Dermis microvascular lymphatic vessel endothelial cell (primary cell): ENCODE data around the gene RAB26. TPM values are rescaled to one million over a fixed set of nuclear protein-coding genes. Genes with fewer than 3 reads are reported as not detected.
"Not testable (repeated sequence)": the region's sequence is repeated elsewhere in the genome, so short reads cannot be mapped to it uniquely, and the experiment has no call there.

Source experiments
- DNase-seq, 2 donors: peaks; one replicate each; pipeline versions ENCODE4 v3.0.0 to v3.0.0-alpha.2; 2010; ENCODE audit warnings: low read depth in 2 of 2
- total RNA-seq: library from RNA; depleted of rRNA; stranded (reverse); fragments of >200 nt; gene quantifications from 2 replicates; pipeline ENCODE4 v1.2.1, GENCODE V29; 2014

Gene RAB26
- total RNA-seq, 1 donor from 2014 or later = 0.77 TPM

DNA sequence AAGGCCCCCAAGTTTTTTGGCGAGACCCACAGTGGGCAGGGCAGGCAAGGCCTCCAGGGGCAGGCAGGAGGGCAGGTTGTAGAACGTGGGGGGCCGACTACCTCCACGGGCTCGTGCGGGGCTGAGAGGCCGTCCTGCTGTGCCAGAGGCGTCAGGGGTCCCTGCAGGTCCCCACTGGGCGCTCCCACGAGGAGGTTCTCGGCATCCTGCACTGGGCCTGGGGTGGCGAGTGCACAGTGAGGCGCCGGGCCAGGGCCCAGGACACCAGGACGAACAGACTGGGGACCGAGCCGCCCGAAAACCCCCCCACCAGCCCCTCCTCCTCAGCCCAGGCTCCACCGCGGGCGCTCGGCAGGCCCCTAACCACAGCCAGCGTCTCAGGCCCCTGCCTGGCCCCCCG, 32.0 kb upstream of the RAB26 start:
- not testable (repeated sequence) for DNase-seq

DNA sequence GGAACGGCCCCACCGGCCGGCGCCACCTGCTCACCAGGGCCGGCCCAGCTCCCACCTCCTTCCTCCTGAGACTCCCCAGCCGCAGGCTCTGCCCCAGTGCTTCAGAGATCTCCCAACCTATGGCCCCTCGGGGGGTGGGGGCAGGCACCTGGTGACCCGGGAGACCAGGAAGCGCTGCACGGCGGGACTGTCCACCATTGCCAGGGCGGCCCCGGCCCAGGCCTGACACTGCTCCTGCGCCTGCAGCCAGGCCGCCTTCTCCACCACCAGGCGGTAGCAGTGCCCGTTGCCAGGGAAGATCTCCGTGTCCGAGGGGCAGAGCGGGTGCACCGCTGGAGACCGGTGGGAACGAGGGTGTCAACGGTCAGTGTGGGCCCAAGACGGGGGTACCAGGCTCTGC, 31.1 kb upstream of the RAB26 start:
- not testable (repeated sequence) for DNase-seq

DNA sequence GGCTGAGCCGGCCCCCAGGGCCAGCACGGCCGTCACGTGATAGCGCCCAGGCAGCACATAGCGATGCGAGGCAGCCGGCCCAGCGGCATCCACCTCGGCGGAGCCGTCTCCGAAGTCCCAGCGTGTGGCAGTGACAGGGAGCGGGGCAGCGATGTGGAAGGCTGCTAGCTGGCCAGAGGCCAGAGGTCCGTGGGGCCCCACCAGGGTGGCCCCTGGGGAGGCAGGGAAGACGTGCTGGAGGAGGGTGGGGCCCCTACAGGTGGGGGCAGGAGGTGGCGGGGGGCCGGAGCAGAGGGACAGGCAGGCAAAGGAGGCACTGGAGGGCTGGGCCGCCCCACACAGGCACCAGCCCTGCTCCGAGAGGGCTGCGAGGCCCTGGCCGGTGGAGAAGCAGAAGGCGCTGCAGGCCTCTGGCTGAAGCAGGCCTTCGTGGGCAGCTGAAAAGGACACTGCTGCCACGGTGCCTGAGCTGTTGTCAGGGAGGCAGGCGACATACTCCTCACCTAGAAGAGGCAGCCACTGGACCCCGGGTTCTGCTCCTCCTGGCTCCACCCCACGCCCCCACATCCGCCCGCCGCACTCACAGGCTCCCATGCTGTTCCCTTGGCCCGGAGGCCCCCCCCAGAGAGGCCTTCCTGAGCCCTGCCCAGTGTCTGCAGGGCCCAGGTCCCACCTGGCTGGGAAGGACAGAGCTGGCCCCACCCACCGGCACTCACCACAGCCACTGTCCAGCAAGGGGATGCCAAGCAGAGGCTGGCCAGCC, 30.3 kb upstream of the RAB26 start:
- DNase-seq = not testable (repeated sequence)

DNA sequence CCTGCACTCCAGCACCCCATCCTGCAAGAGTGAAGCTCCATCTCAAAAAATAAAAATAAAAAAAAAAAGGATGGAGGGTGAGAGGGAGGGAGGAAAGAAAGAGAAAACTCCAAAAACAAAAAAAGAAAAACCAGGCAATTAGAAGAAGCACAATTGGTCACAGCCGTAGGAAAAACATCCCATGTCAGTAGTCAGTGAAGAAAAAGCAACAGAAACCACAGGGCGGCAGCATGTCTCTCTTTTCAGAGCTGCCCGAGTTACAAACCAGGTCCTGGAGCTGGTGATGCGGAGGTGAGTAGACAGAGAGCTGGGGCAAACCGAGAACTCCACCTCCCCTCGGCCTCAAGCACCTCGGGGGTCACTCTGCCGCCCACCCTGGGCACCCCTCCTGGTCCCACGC, 27.1 kb upstream of the RAB26 start:
- DNase-seq = peak in 1 of 2 donors; percentile 33

DNA sequence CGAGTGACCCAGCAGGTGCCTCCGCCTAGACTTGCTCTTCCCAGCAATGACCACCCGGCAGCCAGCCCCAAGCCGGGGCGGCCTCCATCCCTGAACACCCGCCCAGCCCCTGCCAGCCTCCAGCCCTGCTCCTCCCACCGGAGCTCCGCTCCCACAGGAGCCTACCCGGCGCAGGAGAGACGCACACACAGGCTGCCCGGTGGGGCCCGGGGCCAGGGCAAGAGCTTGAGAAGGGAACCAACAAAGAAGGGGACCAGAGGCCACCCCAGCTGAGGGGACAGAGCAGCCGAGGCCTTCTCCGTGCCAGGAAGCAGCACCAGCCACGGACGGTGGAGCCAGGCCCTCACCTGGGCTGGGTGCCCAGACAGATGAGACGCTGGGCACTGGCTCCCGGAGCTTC, 26.6 kb upstream of the RAB26 start:
- no peak for DNase-seq

DNA sequence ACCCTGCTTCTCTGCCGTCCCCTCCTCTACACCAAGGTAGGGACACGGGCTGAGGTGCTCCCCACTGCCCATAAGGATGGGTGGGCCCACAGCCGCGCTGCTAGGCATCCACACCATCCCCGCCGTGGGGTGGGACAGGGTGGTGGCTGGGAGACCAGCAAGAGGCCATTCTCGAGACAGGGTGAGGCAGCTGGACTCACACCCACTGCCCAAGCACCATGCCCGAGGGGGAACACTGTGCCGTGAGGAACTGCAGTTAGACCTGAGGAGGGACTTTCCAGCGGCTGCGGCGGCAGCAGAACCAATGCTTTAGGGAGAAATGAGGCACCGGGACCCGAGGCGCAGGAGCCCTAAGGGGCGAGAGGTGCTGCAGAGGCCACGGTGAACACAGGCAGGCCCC, 26.0 kb upstream of the RAB26 start:
- no peak for DNase-seq

DNA sequence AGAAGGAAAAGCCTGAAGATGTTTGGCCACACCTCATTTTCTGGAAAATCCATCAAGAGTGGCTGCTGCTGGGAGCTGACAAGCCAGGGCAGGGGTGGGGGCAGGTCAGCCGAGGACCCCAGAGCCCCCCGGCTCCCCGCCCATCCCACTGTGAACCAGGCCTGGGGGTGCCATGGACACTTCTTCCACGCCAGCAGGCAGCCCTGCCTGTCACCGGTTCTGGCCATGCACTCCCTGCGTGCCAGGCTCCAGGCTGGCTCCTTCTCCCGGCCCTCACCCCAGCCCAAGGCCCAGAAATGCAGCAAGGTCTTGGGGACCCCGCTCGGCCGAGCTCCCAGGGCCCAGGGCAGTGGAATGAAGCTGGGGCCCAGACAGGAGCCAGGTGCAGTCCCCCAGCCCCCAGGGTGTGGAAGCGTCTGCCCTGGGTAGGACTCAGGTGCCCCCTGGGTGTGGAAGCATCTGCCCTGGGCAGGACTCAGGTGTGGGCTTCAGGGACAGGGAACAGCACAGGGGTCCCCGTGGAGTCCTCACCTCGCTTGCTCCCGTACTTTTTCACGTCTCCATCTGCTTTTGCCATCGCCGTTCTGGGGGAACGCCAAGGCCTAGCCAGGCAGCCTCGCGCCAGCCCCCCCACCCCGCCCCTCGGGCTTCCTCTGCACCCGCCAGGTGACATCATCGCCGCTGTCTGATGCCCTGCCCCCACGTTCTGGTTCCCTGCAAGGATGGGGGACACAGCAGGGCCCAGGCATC, 25.3 kb upstream of the RAB26 start:
- not testable (repeated sequence) for DNase-seq

DNA sequence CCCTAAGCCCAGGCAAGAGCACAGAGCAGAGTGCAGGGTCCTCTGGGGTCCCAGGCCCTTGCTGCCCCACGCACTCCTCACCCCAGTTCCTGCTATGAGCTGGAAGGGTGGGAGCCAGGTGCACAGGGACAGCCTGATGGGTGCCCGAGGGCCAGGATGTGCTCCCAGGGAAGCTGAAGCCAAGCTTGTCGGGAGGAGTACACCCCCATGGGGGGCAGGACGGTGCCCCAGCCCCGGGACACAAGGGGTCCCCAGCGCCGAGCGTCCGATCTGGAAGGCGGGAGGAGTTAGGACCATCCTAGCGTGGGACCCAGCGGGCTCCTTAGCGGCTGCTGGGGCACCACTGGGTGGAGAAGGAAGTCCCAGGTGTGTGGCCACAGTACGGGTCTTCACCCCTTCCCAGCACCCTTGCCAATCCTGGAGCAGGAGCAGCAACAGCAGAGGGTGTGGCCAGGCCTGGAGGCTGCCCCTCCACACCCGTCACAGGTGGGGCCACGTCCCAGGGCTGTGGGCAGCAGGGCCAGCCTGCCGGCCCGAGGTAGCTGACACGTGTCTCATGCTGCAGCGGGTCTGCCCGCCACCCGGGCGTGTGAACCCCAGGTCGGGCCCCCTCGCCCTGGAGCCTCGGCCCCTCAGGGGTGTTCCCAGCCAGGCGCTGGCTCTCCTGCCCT, 24.6 kb upstream of the RAB26 start:
- DNase-seq = not testable (repeated sequence)

DNA sequence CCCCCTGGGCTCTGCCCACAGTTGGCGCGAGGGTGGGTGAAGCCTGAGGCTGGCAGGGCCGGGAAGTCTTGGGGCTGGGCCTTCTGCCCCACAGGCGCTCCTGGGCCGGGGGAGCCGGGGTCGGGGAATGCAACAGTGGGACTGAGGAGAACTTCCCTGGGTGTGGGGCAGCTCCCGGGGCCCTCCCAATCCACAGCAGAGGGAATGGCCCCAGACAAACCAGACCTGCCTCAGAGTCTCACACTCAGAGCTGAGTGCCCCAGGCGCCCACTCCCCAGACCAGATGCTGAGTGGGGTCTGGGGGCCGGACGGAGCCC, 24.1 kb upstream of the RAB26 start:
- DNase-seq = not testable (repeated sequence)

DNA sequence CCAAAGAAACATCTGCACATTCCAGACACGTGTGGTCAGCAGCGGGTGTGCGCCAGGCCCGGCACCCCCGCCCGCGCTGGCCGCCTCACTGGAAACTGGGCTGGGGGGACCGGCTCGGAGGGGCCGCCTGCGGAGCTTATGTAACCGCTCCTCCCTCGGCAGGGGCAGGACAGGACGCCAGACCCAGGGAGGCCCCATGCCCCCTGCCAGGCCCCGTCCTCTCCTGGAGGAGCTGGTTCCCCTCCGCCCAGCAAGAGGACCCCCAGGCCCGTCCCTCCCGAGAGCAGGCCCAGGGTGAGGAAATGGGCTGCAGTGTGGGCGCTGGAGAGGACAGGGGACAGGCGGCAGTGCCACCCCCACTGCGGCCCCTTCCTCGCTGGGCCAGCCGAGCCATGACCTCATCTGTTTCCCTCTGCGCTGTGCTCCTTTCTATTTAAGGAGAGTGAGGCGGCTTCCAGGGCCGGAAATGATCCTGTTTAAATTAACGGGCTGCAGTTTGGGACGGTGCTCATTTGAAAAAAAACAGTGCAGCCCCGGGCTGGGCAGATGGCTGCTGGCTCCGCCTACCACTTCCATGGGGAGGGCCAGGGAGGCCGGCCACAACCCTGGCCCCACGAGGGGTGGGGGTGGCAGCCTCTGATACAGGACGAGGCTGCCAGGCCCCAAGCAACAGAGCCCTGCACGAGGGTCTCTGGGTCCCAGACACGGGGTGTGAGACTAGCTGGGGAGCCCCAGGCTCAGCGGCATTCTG, 23.6 kb upstream of the RAB26 start:
- peak in 1 of 2 donors; percentile 70 for DNase-seq

DNA sequence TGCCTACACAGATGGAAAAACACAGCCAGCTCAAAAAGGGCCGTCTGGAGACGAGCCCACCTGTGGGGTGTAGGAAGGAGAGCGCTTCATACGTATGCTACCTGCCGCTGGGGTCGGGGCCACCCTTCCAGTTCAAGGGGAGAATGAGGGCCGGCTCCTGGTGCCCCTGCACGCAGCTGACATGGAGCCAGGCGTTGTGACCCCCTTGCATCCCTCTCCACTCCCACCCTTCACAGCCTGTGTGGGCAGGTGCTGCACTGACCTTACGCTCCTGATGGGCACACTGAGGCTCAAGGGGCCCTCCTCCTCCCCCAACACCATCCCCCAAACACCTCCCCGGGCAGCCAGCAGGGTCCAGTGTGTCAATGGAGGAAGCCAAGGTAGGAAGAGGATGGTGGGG, 22.8 kb upstream of the RAB26 start:
- not testable (repeated sequence) for DNase-seq

DNA sequence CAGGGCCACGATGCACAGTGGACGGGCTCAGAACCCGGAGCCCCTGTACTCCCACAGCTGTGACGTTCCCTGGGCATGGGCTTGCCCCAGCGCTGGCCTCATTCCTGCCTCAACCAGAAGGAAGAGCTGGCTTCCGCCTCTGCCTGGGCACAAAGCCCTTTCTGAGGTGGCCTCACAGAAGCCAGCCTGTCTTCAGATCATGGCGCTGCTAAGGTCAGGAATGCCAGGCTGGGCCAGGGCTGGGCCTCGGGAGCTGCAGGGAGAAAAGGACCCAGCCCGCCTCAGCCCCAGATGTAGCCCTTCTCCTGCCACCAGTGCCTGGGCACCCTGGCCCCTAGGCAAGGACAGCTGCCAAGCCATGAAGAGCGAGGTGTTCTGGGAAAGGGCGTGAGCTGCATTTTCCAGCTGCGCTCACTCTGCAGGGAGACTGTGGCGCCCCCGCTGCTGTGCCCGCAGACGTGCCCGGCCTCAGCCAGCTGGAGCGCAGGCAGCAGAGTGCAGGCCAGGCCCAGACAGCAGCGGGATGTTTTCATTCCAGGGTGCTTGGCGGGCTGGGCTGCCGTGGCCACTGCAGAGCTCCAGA, 22.2 kb upstream of the RAB26 start:
- DNase-seq = not testable (repeated sequence)

DNA sequence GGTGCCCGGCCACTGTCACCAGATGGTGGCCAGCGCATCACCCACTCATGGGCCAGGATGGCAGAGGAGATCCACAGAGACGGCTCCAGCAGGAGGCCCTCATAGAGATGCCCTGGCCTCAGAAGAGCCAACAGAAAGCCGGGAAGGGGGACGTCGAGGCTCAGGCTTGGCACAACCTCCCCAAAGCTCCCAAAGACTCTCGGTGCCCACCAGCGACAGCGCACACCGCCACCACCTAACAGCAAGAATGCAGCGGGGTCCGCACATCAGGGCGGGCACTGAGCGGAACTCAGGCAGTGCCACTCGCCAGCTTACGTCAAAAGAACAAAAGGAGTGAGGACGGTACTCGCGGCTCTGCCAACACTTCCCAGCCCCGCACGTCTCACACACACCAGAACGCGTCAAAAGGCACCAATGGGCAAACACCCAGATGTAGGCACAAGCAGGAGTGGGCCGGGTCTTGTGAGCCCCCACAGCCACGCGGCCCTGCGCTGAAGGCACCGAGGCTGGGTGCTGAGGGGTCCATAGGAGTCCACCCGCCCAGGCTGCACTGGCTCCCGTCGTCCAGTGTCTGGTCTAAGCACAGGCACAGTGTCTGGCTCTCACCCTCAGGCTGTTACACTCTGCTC, 21.4 kb upstream of the RAB26 start:
- not testable (repeated sequence) for DNase-seq

DNA sequence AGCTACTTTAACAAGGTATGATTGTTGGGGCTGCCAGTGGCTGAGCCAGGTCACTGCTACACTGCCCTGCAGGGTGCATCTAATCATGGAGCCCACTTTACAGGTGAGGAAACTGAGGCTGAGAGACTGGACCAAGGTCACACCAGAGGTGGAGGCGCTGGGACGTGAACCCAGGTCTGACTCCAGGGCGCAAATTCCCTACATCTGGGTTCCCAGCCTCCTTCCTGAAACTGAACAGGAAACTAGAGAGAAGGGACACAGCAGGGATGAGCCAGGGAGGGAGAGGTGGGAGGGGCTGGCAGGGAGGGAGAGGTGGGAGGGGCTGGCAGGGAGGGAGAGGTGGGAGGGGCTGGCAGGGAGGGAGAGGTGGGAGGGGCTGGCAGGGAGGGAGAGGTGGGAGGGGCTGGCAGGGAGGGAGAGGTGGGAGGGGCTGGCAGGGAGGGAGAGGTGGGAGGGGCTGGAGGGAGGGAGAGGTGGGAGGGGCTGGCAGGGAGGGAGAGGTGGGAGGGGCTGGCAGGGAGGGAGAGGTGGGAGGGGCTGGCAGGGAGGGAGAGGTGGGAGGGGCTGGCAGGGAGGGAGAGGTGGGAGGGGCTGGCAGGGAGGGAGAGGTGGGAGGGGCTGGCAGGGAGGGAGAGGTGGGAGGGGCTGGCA, 20.7 kb upstream of the RAB26 start:
- DNase-seq = peak in 1 of 2 donors; percentile 48

DNA sequence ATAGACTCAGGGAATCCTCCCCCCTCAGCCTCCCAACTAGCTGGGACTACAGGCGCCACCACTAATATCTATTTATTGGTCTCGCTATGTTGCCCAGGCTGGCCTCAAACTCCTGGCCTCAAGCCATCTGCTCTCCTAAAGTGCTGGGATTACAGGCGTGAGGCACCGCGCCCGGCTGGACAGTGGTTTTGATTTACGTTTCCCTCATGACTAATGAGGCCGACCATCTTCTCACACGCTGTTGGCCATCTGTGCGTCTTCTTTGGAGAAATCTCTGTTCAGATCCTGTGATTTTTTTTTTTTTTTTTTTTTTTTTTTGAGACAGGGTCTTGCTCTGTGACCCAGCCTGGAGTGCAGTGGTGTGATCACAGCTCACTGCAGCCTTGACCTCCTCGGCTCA, 19.2 kb upstream of the RAB26 start:
- not testable (repeated sequence) for DNase-seq

DNA sequence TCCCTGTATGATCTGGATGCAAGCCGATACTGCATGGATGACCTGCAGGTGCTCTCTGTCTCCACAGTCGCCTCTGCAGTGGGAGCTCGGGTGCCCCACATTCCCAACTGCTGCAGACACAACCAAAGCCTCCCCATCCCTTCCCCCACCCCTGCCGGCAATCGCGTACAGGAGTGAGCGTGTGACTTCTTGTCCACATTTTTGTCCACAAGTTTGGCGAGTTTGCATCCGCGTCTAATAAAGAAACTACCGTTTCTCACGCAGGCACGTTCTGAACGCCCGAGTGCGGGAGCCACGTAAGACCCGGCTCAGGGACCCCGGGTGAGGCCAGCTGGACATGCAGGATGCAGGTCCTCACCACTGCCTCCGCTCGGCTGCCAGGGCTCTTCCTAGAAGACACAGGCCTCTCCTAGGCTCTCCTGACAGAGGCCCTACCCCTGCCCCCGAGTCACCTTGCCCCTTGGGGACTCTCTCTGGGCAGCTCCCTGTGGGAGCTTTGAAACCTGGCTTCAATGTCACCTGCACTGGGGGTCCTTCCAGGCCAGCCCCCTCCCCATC, 18.5 kb upstream of the RAB26 start:
- not testable (repeated sequence) for DNase-seq

DNA sequence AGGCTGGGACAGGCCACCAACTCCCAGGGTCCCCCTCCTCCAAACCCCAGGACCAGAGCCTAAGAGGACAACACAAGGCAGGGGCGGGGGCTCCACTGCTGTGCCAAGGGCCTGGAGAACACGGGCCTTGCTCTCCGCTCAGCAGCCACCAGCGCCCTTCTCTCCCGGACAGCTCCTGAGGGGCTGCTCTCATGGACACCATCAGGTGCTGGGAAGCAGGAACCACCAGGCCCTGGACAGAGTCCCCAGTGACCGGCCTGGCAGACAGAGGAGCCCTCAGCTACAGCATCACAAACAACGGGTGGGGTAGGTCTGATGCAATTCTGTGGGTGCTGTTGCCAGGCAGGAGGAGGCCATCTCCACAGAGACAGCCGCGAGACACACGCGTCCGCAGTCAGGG, 14.6 kb upstream of the RAB26 start:
- not testable (repeated sequence) for DNase-seq

DNA sequence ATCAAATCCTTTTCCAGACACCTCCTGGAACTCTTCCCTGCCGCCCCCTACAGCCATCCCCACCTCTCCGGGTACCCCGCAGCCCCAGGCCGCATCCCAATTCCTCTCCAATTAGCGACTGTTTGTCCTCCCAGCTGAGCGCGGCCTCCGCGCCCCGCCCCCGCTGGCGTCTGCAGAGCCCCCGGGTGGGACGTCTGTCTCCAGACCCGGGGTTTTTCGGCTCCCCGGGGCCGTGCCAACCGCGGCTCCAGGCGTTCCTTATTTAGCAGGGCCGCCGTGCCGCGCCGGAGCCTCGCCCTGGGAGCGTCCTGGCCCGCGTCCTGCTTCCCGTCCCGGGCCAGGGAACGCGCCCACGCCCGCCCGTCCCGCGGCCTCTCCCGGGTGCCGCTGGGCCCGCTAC, 13.4 kb upstream of the RAB26 start:
- DNase-seq = not testable (repeated sequence)

DNA sequence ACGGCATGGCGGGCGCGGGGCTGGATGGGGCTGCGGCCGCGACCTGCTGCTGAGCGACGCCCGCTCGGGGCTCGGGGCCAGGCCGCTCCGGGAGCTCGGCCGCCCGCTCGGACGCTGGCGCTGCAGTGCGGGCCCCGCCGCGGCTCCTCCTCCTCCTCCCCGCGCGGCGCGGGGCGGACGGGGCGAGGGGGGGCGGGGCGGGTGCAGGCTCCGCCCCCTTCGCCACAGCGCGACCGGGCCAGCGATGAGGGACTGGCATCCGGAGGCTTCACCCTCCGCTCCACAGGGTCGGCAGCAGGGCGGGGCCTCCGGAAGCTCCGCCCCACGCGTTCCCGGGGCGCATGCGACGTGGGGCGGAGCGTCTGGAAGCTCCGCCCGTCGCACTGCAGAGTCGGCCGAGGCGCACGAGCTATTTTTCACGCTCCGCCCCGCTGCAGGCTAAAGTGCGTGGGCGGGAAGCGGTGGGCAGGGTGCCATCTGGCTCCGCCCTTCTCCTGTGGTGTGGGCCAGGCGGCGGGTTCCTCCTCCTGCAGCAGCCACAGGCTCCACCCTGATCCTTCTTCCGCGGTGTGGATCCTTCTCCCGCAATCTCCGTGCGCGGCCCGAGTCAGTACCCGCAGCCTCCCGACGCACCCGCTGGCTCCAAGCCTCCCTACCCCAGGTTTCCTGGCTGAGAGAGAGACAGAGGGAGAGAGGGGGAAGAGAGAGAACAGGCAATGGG, 12.5 kb upstream of the RAB26 start, which contains the start of gene PKD1:
Gene PKD1, minus strand, starts transcription at position 129 of the 721 bp plus-strand sequence. CDS start 209 bp downstream, outside the sequence.
- DNase-seq = peak; percentile 85 to 95
